Measurements from ENCODE around the gene MEOX2. TPM values are rescaled to one million over a fixed set of nuclear protein-coding genes. Genes with fewer than 3 reads are reported as not detected.

Gene MEOX2
- total RNA-seq, 1 donor from 2014 or later: not detected

DNA sequence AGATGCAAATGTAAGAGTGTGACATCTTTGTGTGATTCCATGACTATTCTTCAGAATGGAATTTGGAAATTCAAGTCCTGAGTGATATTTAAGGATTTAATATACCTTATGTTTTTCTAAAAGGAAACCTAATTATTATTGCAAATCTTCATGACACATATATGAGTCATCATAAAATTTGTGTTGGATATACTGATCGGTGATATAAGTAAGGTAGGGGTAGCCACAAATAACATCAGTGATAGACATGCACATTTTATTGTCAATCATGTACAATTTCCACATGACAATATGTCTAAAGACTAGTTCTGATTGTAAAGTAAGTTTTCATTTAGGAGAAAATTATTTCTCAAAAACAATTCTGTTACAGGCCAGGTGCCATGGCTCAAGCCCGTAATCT, 65.0 kb downstream of the MEOX2 start:
- no peaks in the 10 kb centered on the region for H3K9me3 ChIP-seq (ENCODE audit: insufficient read depth, low read depth, low read length)
- H3K27ac Mint-ChIP-seq (ENCODE audit: unreplicated experiment): no peak overlapping the region
- H3K4me1 ChIP-seq (ENCODE audit: insufficient read depth, low read length): peaks cover 3% of the 10 kb centered on the region
- DNase-seq (ENCODE audit: low read depth) (no peak), FAIRE-seq (peak; percentile 49)
- no peaks in the 10 kb centered on the region for H3K27me3 Mint-ChIP-seq (ENCODE audit: low read depth, unreplicated experiment)
- no peaks in the 10 kb centered on the region for H3K36me3 Mint-ChIP-seq (ENCODE audit: low read depth, unreplicated experiment)
- no peak overlapping the region for H3K4me3 Mint-ChIP-seq (ENCODE audit: unreplicated experiment)
- no peak overlapping the region for H3K4me2 ChIP-seq (ENCODE audit: low read length)
- H3K4me3 ChIP-seq (ENCODE audit: insufficient read depth, low read depth, low read length): no peak overlapping the region
- no peak overlapping the region for H2AFZ ChIP-seq (ENCODE audit: low read depth, low read length)
- peaks cover 9% of the 10 kb centered on the region for H3K4me1 Mint-ChIP-seq (ENCODE audit: low read depth, unreplicated experiment)
- TF ChIP-seq, protein P1, sequence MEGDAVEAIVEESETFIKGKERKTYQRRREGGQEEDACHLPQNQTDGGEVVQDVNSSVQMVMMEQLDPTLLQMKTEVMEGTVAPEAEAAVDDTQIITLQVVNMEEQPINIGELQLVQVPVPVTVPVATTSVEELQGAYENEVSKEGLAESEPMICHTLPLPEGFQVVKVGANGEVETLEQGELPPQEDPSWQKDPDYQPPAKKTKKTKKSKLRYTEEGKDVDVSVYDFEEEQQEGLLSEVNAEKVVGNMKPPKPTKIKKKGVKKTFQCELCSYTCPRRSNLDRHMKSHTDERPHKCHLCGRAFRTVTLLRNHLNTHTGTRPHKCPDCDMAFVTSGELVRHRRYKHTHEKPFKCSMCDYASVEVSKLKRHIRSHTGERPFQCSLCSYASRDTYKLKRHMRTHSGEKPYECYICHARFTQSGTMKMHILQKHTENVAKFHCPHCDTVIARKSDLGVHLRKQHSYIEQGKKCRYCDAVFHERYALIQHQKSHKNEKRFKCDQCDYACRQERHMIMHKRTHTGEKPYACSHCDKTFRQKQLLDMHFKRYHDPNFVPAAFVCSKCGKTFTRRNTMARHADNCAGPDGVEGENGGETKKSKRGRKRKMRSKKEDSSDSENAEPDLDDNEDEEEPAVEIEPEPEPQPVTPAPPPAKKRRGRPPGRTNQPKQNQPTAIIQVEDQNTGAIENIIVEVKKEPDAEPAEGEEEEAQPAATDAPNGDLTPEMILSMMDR (IDR thresholded peaks at IDR 0.05; ENCODE audit: insufficient read depth, low read depth, low read length): no peak
- no peak for TF ChIP-seq EZH2 (IDR thresholded peaks at IDR 0.05; ENCODE audit: insufficient read depth, low read length)
- H3K9ac ChIP-seq (ENCODE audit: low read length): no peak overlapping the region
- no peaks in the 10 kb centered on the region for H3K36me3 ChIP-seq (ENCODE audit: insufficient read depth, low read length)
- no peak overlapping the region for H3K27ac ChIP-seq (ENCODE audit: low read depth, low read length)
- no peaks in the 10 kb centered on the region for H3K79me2 ChIP-seq (ENCODE audit: insufficient read depth, low read length)
- H3K9me3 Mint-ChIP-seq (ENCODE audit: unreplicated experiment): no peaks in the 10 kb centered on the region
- H4K20me1 ChIP-seq (ENCODE audit: insufficient read depth, low read length): no peaks in the 10 kb centered on the region
- H3K27me3 ChIP-seq (ENCODE audit: insufficient read depth, low read length): no peaks in the 10 kb centered on the region

DNA sequence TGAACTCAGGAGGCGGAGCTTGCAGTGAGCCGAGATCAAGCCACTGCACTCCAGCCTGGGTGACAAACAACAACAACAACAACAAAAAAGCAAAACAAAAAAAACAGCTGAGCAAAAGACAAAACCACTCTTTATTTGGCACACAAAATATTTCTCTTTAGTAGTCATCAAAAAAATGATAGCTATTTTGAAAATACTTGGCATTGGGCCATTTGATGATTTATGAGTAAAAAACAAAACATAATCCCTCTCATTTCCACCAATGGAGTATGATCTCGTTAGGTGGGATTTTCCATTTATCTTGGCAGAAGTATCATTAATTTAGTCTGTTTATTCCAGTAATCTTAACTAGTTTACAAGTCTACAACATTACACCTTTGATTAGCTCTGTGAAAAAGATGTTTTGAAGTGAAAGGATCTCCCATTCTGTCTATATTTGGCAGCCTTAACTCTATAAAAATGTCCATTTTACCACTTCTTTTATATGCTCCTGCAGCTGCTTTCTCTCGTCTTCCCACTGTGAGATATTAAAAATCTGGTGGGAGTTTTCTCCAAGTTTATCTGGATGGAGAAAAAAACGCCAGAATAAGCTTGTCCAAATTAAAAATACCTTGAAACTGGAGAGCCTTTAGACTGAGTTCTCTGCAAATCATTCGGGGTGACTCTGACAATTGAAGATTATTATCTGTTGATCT, 65.8 kb downstream of the MEOX2 start:
- no peak for TF ChIP-seq EZH2 (IDR thresholded peaks at IDR 0.05; ENCODE audit: insufficient read depth, low read length)
- TF ChIP-seq, protein P1 (IDR thresholded peaks at IDR 0.05; ENCODE audit: insufficient read depth, low read depth, low read length): no peak
- Histone ChIP-seq H3K36me3 (ENCODE audit: insufficient read depth, low read length) (no peaks in the 10 kb centered on the region), H3K9me3 (ENCODE audit: insufficient read depth, low read depth, low read length) (no peaks in the 10 kb centered on the region), H3K4me1 (ENCODE audit: insufficient read depth, low read length) (no peaks in the 10 kb centered on the region), H3K79me2 (ENCODE audit: insufficient read depth, low read length) (no peaks in the 10 kb centered on the region), H3K27me3 (ENCODE audit: insufficient read depth, low read length) (no peaks in the 10 kb centered on the region), H2AFZ (ENCODE audit: low read depth, low read length) (no peak overlapping the region), H3K9ac (ENCODE audit: low read length) (no peak overlapping the region), H3K4me2 (ENCODE audit: low read length) (no peak overlapping the region), H3K27ac (ENCODE audit: low read depth, low read length) (no peak overlapping the region), H4K20me1 (ENCODE audit: insufficient read depth, low read length) (no peaks in the 10 kb centered on the region), H3K4me3 (ENCODE audit: insufficient read depth, low read depth, low read length) (no peak overlapping the region)
- no peaks in the 10 kb centered on the region for H3K27me3 Mint-ChIP-seq (ENCODE audit: low read depth, unreplicated experiment)
- FAIRE-seq (no peak), DNase-seq (ENCODE audit: low read depth) (no peak)
- H3K27ac Mint-ChIP-seq (ENCODE audit: unreplicated experiment): no peak overlapping the region
- no peaks in the 10 kb centered on the region for H3K36me3 Mint-ChIP-seq (ENCODE audit: low read depth, unreplicated experiment)
- H3K4me3 Mint-ChIP-seq (ENCODE audit: unreplicated experiment): no peak overlapping the region
- peaks cover 5% of the 10 kb centered on the region for H3K4me1 Mint-ChIP-seq (ENCODE audit: low read depth, unreplicated experiment)
- H3K9me3 Mint-ChIP-seq (ENCODE audit: unreplicated experiment): no peaks in the 10 kb centered on the region

DNA sequence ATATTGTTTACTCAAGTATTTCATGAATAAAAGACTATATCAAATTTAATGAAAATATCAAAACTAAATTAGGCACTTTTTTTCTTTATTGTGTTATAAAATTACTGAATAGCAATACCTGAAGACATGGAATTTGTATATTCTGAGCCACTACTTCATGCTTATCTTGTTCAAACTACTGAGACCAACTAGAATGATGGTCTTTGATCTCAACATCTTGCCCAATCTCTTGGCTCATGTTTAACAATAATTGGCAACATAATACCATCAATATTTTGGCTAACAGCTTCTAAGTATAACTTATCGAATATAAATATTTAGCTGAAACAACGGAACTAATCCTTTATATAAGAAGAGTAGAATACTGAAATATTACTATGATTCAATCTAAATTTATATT, 68.2 kb downstream of the MEOX2 start:
- TF ChIP-seq EZH2 (IDR thresholded peaks at IDR 0.05; ENCODE audit: insufficient read depth, low read length): no peak
- TF ChIP-seq, protein P1 (IDR thresholded peaks at IDR 0.05; ENCODE audit: insufficient read depth, low read depth, low read length): no peak
- Mint-ChIP-seq H3K4me1 (ENCODE audit: low read depth, unreplicated experiment) (no peaks in the 10 kb centered on the region), H3K27me3 (ENCODE audit: low read depth, unreplicated experiment) (no peaks in the 10 kb centered on the region), H3K4me3 (ENCODE audit: unreplicated experiment) (no peak overlapping the region), H3K36me3 (ENCODE audit: low read depth, unreplicated experiment) (no peaks in the 10 kb centered on the region), H3K27ac (ENCODE audit: unreplicated experiment) (no peak overlapping the region), H3K9me3 (ENCODE audit: unreplicated experiment) (no peaks in the 10 kb centered on the region)
- Histone ChIP-seq H3K79me2 (ENCODE audit: insufficient read depth, low read length) (no peaks in the 10 kb centered on the region), H3K4me2 (ENCODE audit: low read length) (no peak overlapping the region), H3K27me3 (ENCODE audit: insufficient read depth, low read length) (no peaks in the 10 kb centered on the region), H3K36me3 (ENCODE audit: insufficient read depth, low read length) (no peaks in the 10 kb centered on the region), H2AFZ (ENCODE audit: low read depth, low read length) (no peak overlapping the region), H3K9ac (ENCODE audit: low read length) (no peak overlapping the region), H3K4me3 (ENCODE audit: insufficient read depth, low read depth, low read length) (no peak overlapping the region), H3K9me3 (ENCODE audit: insufficient read depth, low read depth, low read length) (no peaks in the 10 kb centered on the region), H3K27ac (ENCODE audit: low read depth, low read length) (no peak overlapping the region), H4K20me1 (ENCODE audit: insufficient read depth, low read length) (no peaks in the 10 kb centered on the region), H3K4me1 (ENCODE audit: insufficient read depth, low read length) (no peaks in the 10 kb centered on the region)
- no peak for DNase-seq (ENCODE audit: low read depth)
- no peak for FAIRE-seq

Measured in astrocyte (in vitro differentiated cells and primary cell).